H1 (cell line): ENCODE measurements around the gene DCP1B.

ENCODE experiments used
- BACH1 ChIP-seq: IDR thresholded peaks from 2 replicates; pipeline ENCODE4 v1.6.1; 2012; ENCODE audit warnings: low read length, improper control_type of control experiment
- CTCF ChIP-seq, 3 experiments: IDR thresholded peaks; 1 replicate in 2 of 3; 2 replicates in 1 of 3; pipeline versions ENCODE4 v1.5.1 to v1.6.1; 2011; ENCODE audit warnings: low read length in 3 of 3, mild to moderate bottlenecking in 3 of 3, inconsistent platforms in 2 of 3, low read depth in 1 of 3, moderate library complexity in 1 of 3; ENCODE audit not compliant: insufficient read depth in 1 of 3; ENCODE audit errors: control extremely low read depth in 1 of 3
- EZH2 ChIP-seq: fragments of 200-600 bp; sonication (generic); IDR thresholded peaks from 2 replicates; pipeline ENCODE4 v1.7.1; 2012; ENCODE audit warnings: low read depth, mild to moderate bottlenecking, moderate library complexity, low read length, inconsistent platforms; ENCODE audit not compliant: severe bottlenecking
- POLR2A ChIP-seq, 2 experiments: IDR thresholded peaks; 1 replicate in 1 of 2; 2 replicates in 1 of 2; pipeline ENCODE4 v1.6.1; 2011; ENCODE audit warnings: low read depth in 2 of 2, low read length in 2 of 2, mild to moderate bottlenecking in 2 of 2; ENCODE audit errors: control extremely low read depth in 1 of 2
- POLR2AphosphoS5 ChIP-seq: IDR thresholded peaks from 2 replicates; pipeline ENCODE4 v1.6.1; 2011; ENCODE audit warnings: low read depth, low read length
- RNF2 ChIP-seq: fragments of 200-900, 300-1000 bp; sonication (generic); IDR thresholded peaks from 2 replicates; pipeline ENCODE4 v1.7.1; 2016; ENCODE audit warnings: borderline replicate concordance, low read depth, mild to moderate bottlenecking, antibody characterized with exemption, low read length; ENCODE audit not compliant: poor library complexity, severe bottlenecking; ENCODE audit errors: missing control alignments
- TBP ChIP-seq: IDR thresholded peaks from 2 replicates; pipeline ENCODE4 v1.6.1; 2011; ENCODE audit warnings: low read depth, low read length, improper control_type of control experiment
- USF2 ChIP-seq: IDR thresholded peaks from 2 replicates; pipeline ENCODE4 v1.6.1; 2011; ENCODE audit warnings: low read length, improper control_type of control experiment
- YY1 ChIP-seq: IDR thresholded peaks from 2 replicates; pipeline ENCODE4 v1.6.1; 2011; ENCODE audit warnings: low read depth, mild to moderate bottlenecking, low read length

- no peak for TF ChIP-seq CTCF (IDR thresholded peaks at IDR 0.05; ENCODE audit: control extremely low read depth in 1 of 3, insufficient read depth in 1 of 3, low read depth in 1 of 3, low read length in 3 of 3)
- TF ChIP-seq YY1 = no peak
- TF ChIP-seq TBP = no peak
- TF ChIP-seq POLR2A (IDR thresholded peaks at IDR 0.05; ENCODE audit: control extremely low read depth in 1 of 2, low read depth in 2 of 2, low read length in 2 of 2) = no peak
- TF ChIP-seq BACH1 = no peak
- TF ChIP-seq POLR2AphosphoS5 = no peak
- no peak for TF ChIP-seq USF2
- TF ChIP-seq RNF2 = no peak
- no peak for TF ChIP-seq EZH2
Measured at GRCh38 chr12:2049604-2050540, 45.6 kb upstream of the DCP1B start.
